ENCODE data around the gene GID8. TPM values are rescaled to one million over a fixed set of nuclear protein-coding genes. Genes with fewer than 3 reads are reported as not detected.

GID8 gene
- total RNA-seq, 2 experiments from 2014 or later: 39.6 to 46.1 TPM

DNA sequence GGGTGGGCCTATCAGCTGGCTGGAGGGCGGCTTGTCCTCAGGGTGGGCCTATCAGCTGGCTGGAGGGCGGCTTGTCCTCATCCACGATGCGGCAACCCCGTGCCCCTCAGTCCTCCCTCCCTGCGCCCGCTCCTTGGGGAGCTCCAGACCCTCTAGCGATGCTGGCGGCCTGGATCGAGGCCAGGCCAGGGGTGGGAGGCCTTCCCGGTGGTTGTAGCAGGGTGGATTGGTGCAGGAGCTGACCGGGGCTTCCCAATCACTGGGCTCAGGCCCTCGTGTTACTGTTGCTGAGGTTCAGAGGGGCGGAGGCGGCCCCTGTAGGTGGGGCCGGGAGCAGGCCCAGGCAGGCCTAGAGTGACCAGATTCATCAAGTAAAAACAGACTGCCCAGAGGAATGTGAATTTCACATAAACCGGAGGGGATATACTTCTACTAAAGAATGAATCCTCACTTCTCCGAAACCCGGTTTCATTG is 23.4 kb downstream of the GID8 start:
- DNase-seq (no peak), ATAC-seq (ENCODE audit: poor library complexity) (no peak)
- no peak for TF ChIP-seq CTCF (IDR thresholded peaks at IDR 0.05)
- Mint-ChIP-seq H3K4me3 (no peak overlapping the region), H3K27me3 (no peaks in the 10 kb centered on the region), H3K9me3 (no peaks in the 10 kb centered on the region), H3K27ac (no peak overlapping the region), H3K4me1 (ENCODE audit: low read depth) (no peaks in the 10 kb centered on the region), H3K36me3 (ENCODE audit: low read depth) (no peaks in the 10 kb centered on the region)
- Histone ChIP-seq H3K9me3 (ENCODE audit: control insufficient read depth in 1 of 2, insufficient read depth in 1 of 2, low read length in 2 of 2) (peaks cover 0 to 3% of the 10 kb centered on the region in 2 experiments), H3K27ac (ENCODE audit: low read depth in 1 of 2, low read length in 2 of 2) (no peak overlapping the region), H3K36me3 (ENCODE audit: insufficient read depth, low read length) (no peaks in the 10 kb centered on the region), H3K27me3 (ENCODE audit: control insufficient read depth in 1 of 2, insufficient read depth in 2 of 2, low read length in 2 of 2) (no peaks in the 10 kb centered on the region), H3K4me3 (ENCODE audit: low read length) (no peak overlapping the region), H3K4me1 (ENCODE audit: insufficient read depth, low read length) (peaks cover 13% of the 10 kb centered on the region)
- intact Hi-C loops (cut with DNase I, micrococcal nuclease): no loop called here
- ChIA-PET POLR2A (no interaction called here), CTCF (no interaction called here)

- Mint-ChIP-seq H3K4me1 (ENCODE audit: low read depth) (no peaks in the 10 kb centered on the region), H3K4me3 (no peak overlapping the region), H3K27me3 (no peaks in the 10 kb centered on the region), H3K36me3 (ENCODE audit: low read depth) (no peaks in the 10 kb centered on the region), H3K9me3 (no peaks in the 10 kb centered on the region), H3K27ac (no peak overlapping the region)
- POLR2A ChIA-PET: interaction anchor here (1.1 kb wide), 1 partner anchor 74 kb away, joined by 3 read pairs; no protein-coding TSS in a partner anchor
- ATAC-seq (ENCODE audit: poor library complexity) (no peak), DNase-seq (no peak)
- no peaks in the 10 kb centered on the region for H3K36me3 ChIP-seq (ENCODE audit: insufficient read depth, low read length)
- H3K4me1 ChIP-seq (ENCODE audit: insufficient read depth, low read length): peaks cover 13% of the 10 kb centered on the region
- no peak overlapping the region for H3K4me3 ChIP-seq (ENCODE audit: low read length)
- CTCF ChIA-PET: no interaction called here
- no peak overlapping the region for H3K27ac ChIP-seq (ENCODE audit: low read depth in 1 of 2, low read length in 2 of 2)
- no peak for TF ChIP-seq CTCF (IDR thresholded peaks at IDR 0.05)
- H3K27me3 ChIP-seq (ENCODE audit: control insufficient read depth in 1 of 2, insufficient read depth in 2 of 2, low read length in 2 of 2): no peaks in the 10 kb centered on the region
- intact Hi-C loops (cut with DNase I, micrococcal nuclease): no loop called here
- peaks cover 0 to 3% of the 10 kb centered on the region in 2 experiments for H3K9me3 ChIP-seq (ENCODE audit: control insufficient read depth in 1 of 2, insufficient read depth in 1 of 2, low read length in 2 of 2)
Observed at GRCh38 chr20:62961799-62962198, 23.9 kb downstream of the GID8 start.

GRCh38 chr20:62962221-62962879 is 24.4 kb downstream of the GID8 start:
- no peak overlapping the region for H3K27ac Mint-ChIP-seq
- intact Hi-C loops (cut with DNase I, micrococcal nuclease): no loop called here

More at GRCh38 chr20:62962221-62962879, 24.4 kb downstream of the GID8 start:
- H3K36me3 ChIP-seq (ENCODE audit: insufficient read depth, low read length): no peaks in the 10 kb centered on the region
- H3K27me3 ChIP-seq (ENCODE audit: control insufficient read depth in 1 of 2, insufficient read depth in 2 of 2, low read length in 2 of 2): no peaks in the 10 kb centered on the region
- Mint-ChIP-seq H3K36me3 (ENCODE audit: low read depth) (no peaks in the 10 kb centered on the region), H3K4me3 (no peak overlapping the region), H3K27me3 (no peaks in the 10 kb centered on the region), H3K4me1 (ENCODE audit: low read depth) (no peaks in the 10 kb centered on the region), H3K9me3 (no peaks in the 10 kb centered on the region)
- ChIA-PET CTCF (no interaction called here), POLR2A (interaction anchor here (1.1 kb wide), 1 partner anchor 75 kb away, joined by 3 read pairs; no protein-coding TSS in a partner anchor)
- no peak overlapping the region for H3K4me3 ChIP-seq (ENCODE audit: low read length)
- ATAC-seq (ENCODE audit: poor library complexity): no peak
- TF ChIP-seq CTCF (IDR thresholded peaks at IDR 0.05): no peak
- peaks cover 13% of the 10 kb centered on the region for H3K4me1 ChIP-seq (ENCODE audit: insufficient read depth, low read length)
- no peak overlapping the region for H3K27ac ChIP-seq (ENCODE audit: low read depth in 1 of 2, low read length in 2 of 2)
- H3K9me3 ChIP-seq (ENCODE audit: control insufficient read depth in 1 of 2, insufficient read depth in 1 of 2, low read length in 2 of 2): peaks cover 0 to 3% of the 10 kb centered on the region in 2 experiments
- DNase-seq: no peak

Data from CD4-positive, alpha-beta T cell (primary cell).